Suppressor macrophage treated with lipopolysaccharide for 1 hour (primary cell): Measurements from ENCODE around the gene TOP3B.
A peak's percentile ranks its signal among the peaks of the same experiment; 100 is the strongest.

Experiments used
- DNase-seq, 3 donors: peaks; one replicate each; pipeline ENCODE4 v3.0.0-alpha.2; 2020 to 2022

Gene TOP3B

GRCh38 chr22:21960200-21961126, 22.1 kb downstream of the TOP3B start:
- no peak for DNase-seq

- no peak for DNase-seq
These were observed 23.1 kb downstream of the TOP3B start for GRCh38 chr22:21959274-21960074.

GRCh38 chr22:21958360-21959273, 24.0 kb downstream of the TOP3B start:
- DNase-seq, result no peak

GRCh38 chr22:21952586-21953571, 29.7 kb downstream of the TOP3B start, which contains the start of gene PPM1F:
Gene PPM1F, minus strand, starts transcription at chr22:21952848. Its CDS starts 6,800 bp downstream, at chr22:21946048.
- peak; percentile 87 to 96 (median 94) for DNase-seq

- DNase-seq, result peak; percentile 40 to 53 (median 43)
These were observed 30.6 kb downstream of the TOP3B start for GRCh38 chr22:21951931-21952465.

- no peak for DNase-seq
These were observed 31.5 kb downstream of the TOP3B start for GRCh38 chr22:21951062-21951461.

GRCh38 chr22:21949948-21950347, 32.6 kb downstream of the TOP3B start:
- DNase-seq, result no peak

GRCh38 chr22:21949569-21949918, 33.0 kb downstream of the TOP3B start:
- no peak for DNase-seq

- no peak for DNase-seq
These were observed 33.6 kb downstream of the TOP3B start for GRCh38 chr22:21948824-21949568.

GRCh38 chr22:21948390-21948789, 34.2 kb downstream of the TOP3B start:
- no peak for DNase-seq

- DNase-seq, result peak in 2 of 3 donors; percentile 23 to 43
These were observed 35.3 kb downstream of the TOP3B start for GRCh38 chr22:21947040-21948014.

GRCh38 chr22:21946262-21946925, 36.2 kb downstream of the TOP3B start:
- DNase-seq, result no peak

GRCh38 chr22:21945453-21946261, 36.9 kb downstream of the TOP3B start:
- DNase-seq, result no peak

- no peak for DNase-seq
These were observed 37.7 kb downstream of the TOP3B start for GRCh38 chr22:21944871-21945270.

- peak; percentile 56 to 63 (median 58) for DNase-seq
These were observed 38.8 kb downstream of the TOP3B start for GRCh38 chr22:21943571-21944448.
